Central memory CD8-positive, alpha-beta T cell (primary cell): ENCODE data around the gene MPV17L2.
A peak's percentile ranks its signal among the peaks of the same experiment; 100 is the strongest.
"Not testable (repeated sequence)": the region's sequence is repeated elsewhere in the genome, so short reads cannot be mapped to it uniquely, and the experiment has no call there.

ENCODE experiments used
- ATAC-seq: fragments of 150-1000 bp; cut with Tn5 transposase; replicated peaks from 2 replicates; pipeline ENCODE4 v1.10.0; 2022; ENCODE audit warnings: mild to moderate bottlenecking, moderate FRiP score, moderate number of reproducible peaks; ENCODE audit not compliant: poor library complexity, severe bottlenecking; ENCODE audit errors: extremely low read depth
- DNase-seq, 2 donors: peaks; one replicate each; pipeline ENCODE4 v3.0.0; 2021; ENCODE audit warnings: low spot score in 2 of 2
- H3K27ac Mint-ChIP-seq: one replicate; pipeline ENCODE4 v1.8.0; 2022; ENCODE audit warnings: low read depth, mild to moderate bottlenecking, moderate library complexity, mixed read lengths
- H3K27me3 Mint-ChIP-seq: one replicate; pipeline ENCODE4 v1.8.0; 2022; ENCODE audit warnings: mixed read lengths
- H3K36me3 Mint-ChIP-seq: one replicate; pipeline ENCODE4 v1.8.0; 2022; ENCODE audit warnings: mild to moderate bottlenecking, moderate library complexity, mixed read lengths; ENCODE audit not compliant: insufficient read depth
- H3K4me1 Mint-ChIP-seq: one replicate; pipeline ENCODE4 v1.8.0; 2022; ENCODE audit warnings: mixed read lengths
- H3K4me3 Mint-ChIP-seq: one replicate; pipeline ENCODE4 v1.8.0; 2022; ENCODE audit warnings: mild to moderate bottlenecking, moderate library complexity, mixed read lengths
- H3K9me3 Mint-ChIP-seq: one replicate; pipeline ENCODE4 v1.8.0; 2022; ENCODE audit warnings: mixed read lengths

Gene MPV17L2

GRCh38 chr19:18198374-18198773, 5.4 kb downstream of the MPV17L2 start:
- Mint-ChIP-seq H3K4me3 (no peak overlapping the region), H3K9me3 (no peaks in the 10 kb centered on the region), H3K27ac (peak overlapping the region; percentile 18), H3K36me3 (peaks cover 12% of the 10 kb centered on the region), H3K27me3 (no peaks in the 10 kb centered on the region), H3K4me1 (peaks cover 29% of the 10 kb centered on the region)
- no peak for DNase-seq
- no peak for ATAC-seq

- Mint-ChIP-seq H3K9me3 (no peaks in the 10 kb centered on the region), H3K4me3 (peak overlapping the region; percentile 86), H3K36me3 (peaks cover 11% of the 10 kb centered on the region), H3K27me3 (no peaks in the 10 kb centered on the region), H3K27ac (no peak overlapping the region), H3K4me1 (peaks cover 30% of the 10 kb centered on the region)
- ATAC-seq, result no peak
- DNase-seq, result no peak
Measured at GRCh38 chr19:18202397-18202777, 9.4 kb downstream of the MPV17L2 start.

- no peak for ATAC-seq
- no peaks in the 10 kb centered on the region for H3K9me3 Mint-ChIP-seq
- peaks cover 11% of the 10 kb centered on the region for H3K36me3 Mint-ChIP-seq
- DNase-seq, result no peak
- H3K27me3 Mint-ChIP-seq, result no peaks in the 10 kb centered on the region
- peak overlapping the region; percentile 86 for H3K4me3 Mint-ChIP-seq
- no peak overlapping the region for H3K27ac Mint-ChIP-seq
- peaks cover 30% of the 10 kb centered on the region for H3K4me1 Mint-ChIP-seq
Measured at GRCh38 chr19:18202778-18203407, 9.9 kb downstream of the MPV17L2 start.

- Mint-ChIP-seq H3K4me3 (peak overlapping the region; percentile 86), H3K27ac (peak overlapping the region; percentile 91), H3K4me1 (peaks cover 30% of the 10 kb centered on the region), H3K9me3 (no peaks in the 10 kb centered on the region), H3K36me3 (peaks cover 11% of the 10 kb centered on the region), H3K27me3 (peaks cover 2% of the 10 kb centered on the region)
- ATAC-seq (peak; percentile 30), DNase-seq (no peak)
Measured at GRCh38 chr19:18203408-18203862, 10.4 kb downstream of the MPV17L2 start.

GRCh38 chr19:18203863-18204393, 10.9 kb downstream of the MPV17L2 start, which contains the start of gene RAB3A:
Gene RAB3A, minus strand, starts transcription at chr19:18204042. Its CDS starts 1,302 bp downstream, at chr19:18202740.
- Mint-ChIP-seq H3K27ac (peak within 1 kb of the TSS; percentile 91), H3K9me3 (no peaks in the 10 kb centered on the region), H3K4me1 (peaks cover 30% of the 10 kb centered on the region), H3K27me3 (peaks cover 7% of the 10 kb centered on the region), H3K36me3 (peaks cover 11% of the 10 kb centered on the region), H3K4me3 (peak within 1 kb of the TSS; percentile 86)
- ATAC-seq (peak; percentile 90), DNase-seq (peak; percentile 96 to 99)

GRCh38 chr19:18204394-18205199, 11.6 kb downstream of the MPV17L2 start:
- H3K4me1 Mint-ChIP-seq, result peaks cover 30% of the 10 kb centered on the region
- peaks cover 12% of the 10 kb centered on the region for H3K27me3 Mint-ChIP-seq
- peak overlapping the region; percentile 86 for H3K4me3 Mint-ChIP-seq
- H3K9me3 Mint-ChIP-seq, result no peaks in the 10 kb centered on the region
- peaks cover 12% of the 10 kb centered on the region for H3K36me3 Mint-ChIP-seq
- ATAC-seq, result no peak
- H3K27ac Mint-ChIP-seq, result peak overlapping the region; percentile 91
- no peak for DNase-seq

- ATAC-seq (no peak), DNase-seq (no peak)
- Mint-ChIP-seq H3K4me1 (peaks cover 30% of the 10 kb centered on the region), H3K27ac (no peak overlapping the region), H3K36me3 (peaks cover 10% of the 10 kb centered on the region), H3K27me3 (peaks cover 20% of the 10 kb centered on the region), H3K4me3 (peak overlapping the region; percentile 86), H3K9me3 (no peaks in the 10 kb centered on the region)
Measured at GRCh38 chr19:18205200-18205892, 12.3 kb downstream of the MPV17L2 start.

GRCh38 chr19:18206018-18206417, 13.0 kb downstream of the MPV17L2 start:
- Mint-ChIP-seq H3K36me3 (peaks cover 10% of the 10 kb centered on the region), H3K4me1 (peaks cover 30% of the 10 kb centered on the region), H3K4me3 (no peak overlapping the region), H3K27me3 (peaks cover 27% of the 10 kb centered on the region), H3K9me3 (no peaks in the 10 kb centered on the region), H3K27ac (no peak overlapping the region)
- DNase-seq (no peak), ATAC-seq (no peak)

GRCh38 chr19:18208098-18208951, 15.3 kb downstream of the MPV17L2 start:
- ATAC-seq (no peak), DNase-seq (no peak)
- Mint-ChIP-seq H3K9me3 (no peaks in the 10 kb centered on the region), H3K27ac (no peak overlapping the region), H3K27me3 (peaks cover 34% of the 10 kb centered on the region), H3K4me1 (peaks cover 16% of the 10 kb centered on the region), H3K4me3 (no peak overlapping the region), H3K36me3 (peaks cover 8% of the 10 kb centered on the region)

- not testable (repeated sequence) for H3K9me3 Mint-ChIP-seq, DNase-seq, H3K27ac Mint-ChIP-seq, H3K36me3 Mint-ChIP-seq, ATAC-seq, H3K4me3 Mint-ChIP-seq, H3K4me1 Mint-ChIP-seq
- peaks cover 34% of the 10 kb centered on the region for H3K27me3 Mint-ChIP-seq
Measured at GRCh38 chr19:18209912-18210311, 16.9 kb downstream of the MPV17L2 start.

GRCh38 chr19:18211683-18212082, 18.7 kb downstream of the MPV17L2 start:
- Mint-ChIP-seq H3K27me3 (peaks cover 34% of the 10 kb centered on the region), H3K4me1 (no peaks in the 10 kb centered on the region), H3K9me3 (no peaks in the 10 kb centered on the region), H3K27ac (no peak overlapping the region), H3K4me3 (no peak overlapping the region), H3K36me3 (peaks cover 2% of the 10 kb centered on the region)
- DNase-seq (no peak), ATAC-seq (no peak)
